ENCODE results near the gene CRACDL.

Gene CRACDL

GRCh38 chr2:98859323-98859722 is 76.7 kb downstream of the CRACDL start:
- DNase-seq (ENCODE audit: low spot score), result no peak

GRCh38 chr2:98857001-98857400 is 79.0 kb downstream of the CRACDL start:
- DNase-seq (ENCODE audit: low spot score), result no peak

DNA sequence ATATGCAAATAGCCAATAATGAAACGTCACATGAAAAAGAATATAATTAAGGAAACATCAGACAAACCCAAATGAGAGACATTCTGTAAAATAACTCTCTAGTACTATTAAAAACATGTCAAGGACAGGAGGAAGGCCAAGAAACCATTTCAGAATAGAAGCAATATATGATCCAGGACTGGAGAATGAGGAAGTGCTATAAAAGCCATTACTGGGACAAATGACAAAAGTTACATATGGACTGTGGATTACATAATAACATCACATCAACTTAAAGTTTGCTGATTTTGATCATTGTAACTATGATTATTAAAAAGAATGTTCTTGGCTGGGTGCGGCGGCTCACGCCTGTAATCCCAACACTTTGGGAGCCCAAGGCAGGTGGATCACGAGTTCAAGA is 81.3 kb downstream of the CRACDL start:
- DNase-seq (ENCODE audit: low spot score), result no peak

DNA sequence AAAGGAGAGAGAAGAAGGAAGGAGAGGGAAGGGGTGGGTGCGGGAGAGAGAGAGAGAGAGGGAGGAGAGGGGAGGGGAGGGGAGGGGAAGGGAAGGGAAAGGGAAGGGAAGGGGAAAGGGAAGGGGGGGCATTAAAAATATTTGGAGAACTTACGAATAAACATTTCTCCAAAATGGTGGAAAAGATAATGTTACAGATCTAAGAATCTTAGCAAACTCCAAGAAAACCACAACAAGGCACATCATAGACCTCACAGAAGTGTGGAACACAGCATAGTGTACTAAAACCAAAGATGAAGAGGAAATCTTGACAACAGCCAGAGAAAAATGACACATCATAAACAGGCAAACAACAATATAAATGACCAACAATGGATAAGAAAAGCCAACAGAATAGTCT is 83.1 kb downstream of the CRACDL start:
- no peak for DNase-seq (ENCODE audit: low spot score)

DNA sequence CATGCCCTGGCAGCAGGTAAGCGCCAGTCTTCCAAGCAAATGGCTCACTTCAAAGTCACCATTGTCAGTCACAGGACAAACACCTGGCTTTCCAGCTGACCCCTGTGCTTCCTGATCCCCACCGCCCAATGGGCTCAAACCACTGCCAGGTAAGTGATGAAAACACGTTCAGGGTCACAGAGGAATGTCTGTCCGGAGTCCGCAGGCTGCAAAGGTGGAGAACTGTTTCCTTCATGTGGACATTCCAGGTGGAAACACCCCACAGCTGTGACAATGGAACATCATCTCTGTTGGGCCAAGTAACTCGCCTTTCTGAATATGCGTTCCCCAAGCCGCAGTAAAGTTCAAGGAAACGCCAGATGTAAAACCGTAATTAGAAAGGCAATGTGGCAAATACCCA is 86.0 kb downstream of the CRACDL start:
- DNase-seq (ENCODE audit: low spot score), result no peak

DNA sequence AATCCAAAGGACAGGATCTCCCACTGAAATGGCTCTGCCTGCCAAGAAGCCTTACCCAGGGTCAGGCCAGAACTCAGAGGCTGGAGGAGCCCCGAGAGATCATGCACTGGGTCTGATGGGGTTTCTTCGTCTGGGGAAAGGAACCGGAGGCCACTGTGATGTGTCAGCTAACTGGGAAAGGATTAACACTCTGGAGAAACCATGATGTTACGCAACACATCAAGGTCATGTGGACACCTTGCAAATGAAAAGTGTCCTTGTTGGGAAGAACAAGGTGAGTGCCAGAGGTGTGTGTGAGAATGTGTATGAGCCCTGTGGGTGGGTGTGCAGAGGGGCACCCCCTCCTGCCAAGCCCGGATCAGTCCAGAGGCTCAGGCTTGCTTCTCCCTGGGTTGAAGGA is 86.9 kb downstream of the CRACDL start:
- no peak for DNase-seq (ENCODE audit: low spot score)

DNA sequence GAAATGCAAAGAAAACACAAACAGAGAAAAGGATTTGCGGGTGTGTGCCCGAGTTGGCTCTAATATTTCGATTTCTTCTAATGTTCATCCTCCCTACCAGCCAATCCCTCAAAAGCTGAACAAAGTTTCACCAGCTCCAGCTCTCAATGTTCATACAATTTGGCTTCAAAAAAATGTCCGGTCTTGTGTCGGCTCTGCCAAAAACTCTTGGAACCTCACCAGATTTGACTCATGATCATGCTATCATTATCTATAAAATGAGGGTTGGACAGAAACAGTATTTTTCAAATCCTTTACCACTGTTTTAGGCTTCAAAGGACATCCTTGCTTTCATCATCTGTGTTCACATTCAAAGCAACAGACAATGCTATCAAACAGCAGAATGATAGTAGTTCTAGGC is 88.2 kb downstream of the CRACDL start:
- DNase-seq (ENCODE audit: low spot score), result no peak

GRCh38 chr2:98846041-98846440 is 90.0 kb downstream of the CRACDL start:
- no peak for DNase-seq (ENCODE audit: low spot score)

DNA sequence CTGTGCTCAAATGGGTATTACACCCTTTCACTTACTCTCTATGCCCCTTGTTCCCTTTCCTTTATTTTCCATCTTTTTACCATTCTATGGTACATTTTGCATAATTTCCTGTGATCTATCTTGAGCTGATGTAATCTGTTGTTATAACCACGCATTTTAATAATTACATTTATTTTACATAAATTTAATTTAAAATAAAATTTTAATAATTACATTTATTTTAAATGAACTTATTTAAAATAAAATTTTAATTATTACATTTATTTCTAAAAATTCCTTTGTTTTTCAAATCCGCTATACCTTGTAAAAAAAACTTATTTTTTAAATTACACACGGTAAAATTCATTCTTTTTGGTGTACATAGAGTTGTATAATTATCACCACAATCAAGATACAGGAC is 93.9 kb downstream of the CRACDL start:
- no peak for DNase-seq (ENCODE audit: low spot score)

GRCh38 chr2:98839292-98839691 is 96.7 kb downstream of the CRACDL start:
- no peak for DNase-seq (ENCODE audit: low spot score)

- no peak for DNase-seq (ENCODE audit: low spot score)
Observed at GRCh38 chr2:98835831-98836385, 100.1 kb downstream of the CRACDL start.

GRCh38 chr2:98833917-98834263 is 102.1 kb downstream of the CRACDL start:
- DNase-seq (ENCODE audit: low spot score), result no peak

- DNase-seq (ENCODE audit: low spot score), result no peak
Observed at GRCh38 chr2:98833172-98833916, 102.7 kb downstream of the CRACDL start.

GRCh38 chr2:98832172-98832571 is 103.9 kb downstream of the CRACDL start:
- no peak for DNase-seq (ENCODE audit: low spot score)

GRCh38 chr2:98830571-98831145 is 105.4 kb downstream of the CRACDL start:
- DNase-seq (ENCODE audit: low spot score), result no peak

DNA sequence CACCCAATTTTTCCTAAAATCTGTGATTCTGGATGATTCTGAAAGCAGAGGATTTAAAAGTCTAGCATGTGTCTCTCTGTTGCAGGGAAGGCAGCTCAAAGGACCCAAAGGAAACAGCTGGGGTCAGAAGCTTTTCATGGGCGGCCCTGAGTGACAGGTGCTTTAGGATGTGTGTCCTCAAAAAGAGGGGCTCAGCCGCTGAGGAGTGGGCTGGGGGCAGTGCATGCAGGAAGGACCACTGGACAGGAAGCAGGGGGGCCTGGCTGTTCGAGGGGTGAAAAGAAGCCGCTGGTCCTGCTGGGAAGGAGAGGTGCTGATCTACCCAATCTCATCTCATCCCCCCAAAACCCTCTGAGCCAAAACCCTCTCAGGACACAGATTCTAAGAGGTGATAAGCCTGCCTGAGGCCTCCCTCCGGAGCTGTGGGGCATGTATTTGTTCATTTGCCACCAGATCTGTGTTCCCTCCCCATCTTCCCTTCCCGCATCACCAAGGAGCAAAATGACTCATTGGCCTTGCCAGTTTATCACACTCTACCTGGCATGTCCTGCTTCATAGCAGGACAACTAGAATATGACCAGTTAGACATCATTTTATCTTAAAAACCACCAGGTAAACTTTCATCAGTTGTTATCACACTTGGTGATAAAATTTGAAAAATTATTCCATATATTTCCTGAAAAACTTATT is 106.3 kb downstream of the CRACDL start:
- no peak for DNase-seq (ENCODE audit: low spot score)

DNA sequence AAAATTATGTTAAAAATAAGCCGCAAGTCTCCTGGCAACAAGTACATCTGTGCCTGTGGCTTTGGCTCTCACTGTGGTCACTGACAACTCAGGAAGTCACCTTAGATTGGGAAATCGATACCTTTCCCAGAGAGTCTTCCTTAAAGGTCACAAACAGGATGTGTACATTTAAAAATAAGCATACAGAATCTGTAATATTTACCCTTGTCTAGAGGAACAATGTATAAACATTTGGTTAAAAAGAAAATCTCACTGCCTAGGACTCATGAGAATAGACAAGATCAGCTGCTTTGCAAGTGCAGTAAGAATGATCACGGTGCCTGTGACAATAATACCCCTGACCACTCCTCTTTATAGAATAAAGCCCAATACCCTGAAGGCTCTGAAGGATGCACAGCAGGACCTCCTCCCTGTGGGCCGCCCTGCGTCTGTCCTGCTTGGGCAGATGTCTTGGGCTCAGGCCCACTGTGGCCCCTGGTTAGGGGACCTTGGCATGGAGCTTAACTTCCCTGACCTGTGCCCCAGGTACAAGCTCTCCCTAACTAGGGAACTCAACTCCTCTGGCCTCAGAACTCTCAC is 107.1 kb downstream of the CRACDL start:
- no peak for DNase-seq (ENCODE audit: low spot score)

DNA sequence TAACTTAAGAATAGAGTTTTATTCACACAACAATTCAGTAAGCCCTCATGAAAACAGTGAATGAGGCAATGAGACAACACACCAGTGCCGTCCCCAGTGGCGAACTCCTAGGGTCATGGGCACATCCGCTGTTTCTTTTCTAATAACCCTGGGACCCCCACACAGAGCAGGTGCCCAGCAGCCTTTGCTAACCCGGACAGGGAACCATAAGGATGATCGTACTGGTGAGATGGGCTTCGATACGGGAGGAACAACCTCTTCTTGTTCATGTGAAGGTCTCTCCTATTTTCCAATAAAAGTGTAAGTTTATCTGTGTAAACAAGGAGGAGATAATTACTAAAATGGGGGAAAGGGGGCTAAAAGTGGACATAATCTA is 107.7 kb downstream of the CRACDL start:
- DNase-seq (ENCODE audit: low spot score), result no peak

DNA sequence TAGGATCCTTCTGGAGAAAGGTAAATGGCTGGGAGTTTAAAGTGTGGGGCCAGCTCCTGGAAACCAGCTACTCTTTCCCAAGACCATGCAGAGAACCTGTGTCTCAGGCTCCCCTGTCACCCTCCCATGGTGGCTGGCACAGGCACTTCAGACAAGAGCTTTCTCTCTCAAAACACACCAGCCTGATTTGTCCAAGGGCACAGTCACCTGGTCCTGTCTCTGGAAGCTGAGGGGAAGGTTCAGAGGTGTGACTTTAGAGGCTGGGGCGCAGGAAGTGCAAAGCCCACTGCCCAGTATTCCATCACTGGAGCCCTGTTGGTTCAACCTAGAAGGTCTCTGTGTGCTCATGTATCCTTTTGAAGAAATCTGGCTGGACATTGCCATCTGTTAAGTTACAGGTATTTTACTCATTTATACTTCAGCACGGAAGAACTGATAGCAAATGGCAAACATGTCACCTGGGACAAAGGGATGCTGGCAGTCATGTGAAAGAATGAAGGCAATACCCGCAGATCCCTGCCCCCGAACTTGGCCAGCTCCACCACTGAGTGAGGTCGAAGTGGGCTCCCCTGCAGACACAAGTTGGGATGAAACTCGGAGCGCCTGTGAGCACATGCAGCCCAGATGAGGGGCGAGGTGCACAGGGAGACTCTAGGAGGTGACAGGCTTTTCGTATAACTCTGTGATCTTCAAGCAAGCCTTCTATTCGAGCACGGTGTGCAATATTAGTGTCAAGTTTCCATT is 108.2 kb downstream of the CRACDL start:
- no peak for DNase-seq (ENCODE audit: low spot score)

GRCh38 chr2:98826856-98827255 is 109.2 kb downstream of the CRACDL start:
- DNase-seq (ENCODE audit: low spot score), result no peak

DNA sequence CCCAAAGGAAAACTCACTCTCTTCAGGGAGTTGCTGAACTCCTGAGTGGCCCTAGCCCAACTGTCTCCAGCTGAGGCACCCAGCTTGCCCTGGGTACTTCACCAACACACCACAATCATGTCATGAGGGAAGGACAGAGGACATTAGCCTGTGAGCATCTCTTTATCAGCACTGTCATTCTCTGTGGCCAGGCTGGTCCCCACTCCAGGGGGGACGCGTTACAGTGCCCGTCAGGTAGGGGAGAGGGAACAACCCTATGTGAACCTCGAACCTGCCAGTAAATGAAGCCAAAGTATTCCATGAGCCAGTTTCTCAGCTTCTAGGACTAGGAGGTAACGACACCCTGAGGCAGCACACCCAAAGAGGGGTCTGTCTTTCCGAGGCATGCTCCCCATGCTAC is 110.2 kb downstream of the CRACDL start:
- DNase-seq (ENCODE audit: low spot score), result no peak

DNA sequence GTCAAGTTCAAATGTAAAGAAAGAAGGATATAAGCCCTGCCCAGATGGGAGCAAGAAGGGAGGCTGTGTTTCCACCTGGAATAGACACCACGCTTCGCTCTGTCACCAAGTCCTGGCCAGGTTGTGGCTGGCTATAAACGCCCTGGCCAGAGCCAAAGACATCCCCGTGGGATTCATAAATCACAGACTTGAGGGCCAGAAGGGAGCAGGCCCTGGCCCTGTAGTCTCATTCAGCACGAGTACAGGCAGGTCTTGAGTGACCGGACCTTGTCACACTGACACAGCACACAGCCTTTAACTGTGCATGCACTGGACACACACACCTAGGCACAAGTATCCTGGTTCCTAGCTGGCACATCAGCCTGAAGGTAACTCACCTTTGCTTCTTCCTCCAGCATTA is 110.6 kb downstream of the CRACDL start:
- DNase-seq (ENCODE audit: low spot score), result no peak
